Glomerular visceral epithelial cell (primary cell): ENCODE results near the gene MINDY4.

Experiments
- DNase-seq: peaks from one replicate; pipeline ENCODE4 v3.0.0-alpha.2; 2016; ENCODE audit errors: extremely low spot score

Gene MINDY4

GRCh38 chr7:30900803-30901362, 129.7 kb downstream of the MINDY4 start:
- DNase-seq: no peak

DNA sequence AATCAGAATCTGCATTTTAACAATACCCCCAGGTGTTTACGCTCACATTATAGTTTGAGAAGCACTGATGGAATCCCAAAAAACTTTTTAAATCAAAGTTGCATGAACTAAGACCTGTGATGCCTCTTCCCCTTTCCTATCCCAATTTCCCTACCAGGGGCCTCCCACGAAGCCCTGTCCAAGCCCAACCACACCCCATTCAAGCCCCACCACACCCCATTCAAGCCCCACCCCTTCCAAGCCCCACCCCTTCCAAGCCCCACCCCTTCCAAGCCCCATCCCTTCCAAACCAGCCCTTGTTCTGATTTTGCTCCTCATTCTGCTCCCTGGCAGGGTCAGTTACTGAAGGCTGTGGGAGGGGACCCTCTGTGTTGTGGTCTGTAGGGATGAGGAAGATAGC, 130.6 kb downstream of the MINDY4 start:
- DNase-seq: no peak

GRCh38 chr7:30902466-30902865, 131.2 kb downstream of the MINDY4 start:
- DNase-seq: no peak

DNA sequence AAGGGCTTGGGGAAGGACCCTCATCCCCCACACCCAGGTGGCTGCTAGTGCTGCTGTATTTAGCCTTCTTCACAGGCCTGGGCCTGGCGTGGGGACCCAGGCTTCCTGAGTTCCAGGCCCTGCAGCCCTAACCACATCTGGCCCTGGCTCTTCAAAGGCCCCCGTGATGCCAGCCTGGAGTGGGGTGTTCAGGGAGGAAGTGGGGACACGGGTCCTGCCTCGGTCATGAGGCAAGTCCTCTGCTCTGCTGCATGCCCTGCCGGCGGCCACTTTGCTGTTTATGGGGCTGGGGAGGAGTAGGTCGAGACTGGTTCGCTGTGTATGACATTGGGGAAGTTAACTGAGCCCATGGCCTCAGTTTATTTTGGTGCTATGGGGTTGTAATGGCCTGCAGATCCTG, 131.9 kb downstream of the MINDY4 start:
- no peak for DNase-seq

DNA sequence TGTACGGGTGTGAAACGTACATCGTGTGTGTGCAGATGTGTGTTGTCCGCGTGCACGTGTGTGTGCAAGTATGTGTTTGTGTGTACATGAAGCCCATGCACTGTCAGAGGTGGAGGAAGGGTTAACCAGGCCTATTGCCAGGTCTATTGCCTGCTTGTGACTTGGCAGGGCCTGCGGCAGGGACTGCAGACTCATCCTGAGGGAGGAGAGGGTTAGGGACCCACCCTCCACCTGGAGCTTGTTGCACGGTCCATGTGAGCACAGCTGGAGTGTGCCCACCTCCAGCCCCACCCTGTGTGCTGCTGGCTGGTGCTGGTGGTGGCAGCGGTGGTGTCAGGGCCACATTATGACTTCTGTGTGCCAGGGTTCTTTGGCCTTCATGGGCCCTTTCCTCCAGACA, 133.3 kb downstream of the MINDY4 start:
- no peak for DNase-seq

DNA sequence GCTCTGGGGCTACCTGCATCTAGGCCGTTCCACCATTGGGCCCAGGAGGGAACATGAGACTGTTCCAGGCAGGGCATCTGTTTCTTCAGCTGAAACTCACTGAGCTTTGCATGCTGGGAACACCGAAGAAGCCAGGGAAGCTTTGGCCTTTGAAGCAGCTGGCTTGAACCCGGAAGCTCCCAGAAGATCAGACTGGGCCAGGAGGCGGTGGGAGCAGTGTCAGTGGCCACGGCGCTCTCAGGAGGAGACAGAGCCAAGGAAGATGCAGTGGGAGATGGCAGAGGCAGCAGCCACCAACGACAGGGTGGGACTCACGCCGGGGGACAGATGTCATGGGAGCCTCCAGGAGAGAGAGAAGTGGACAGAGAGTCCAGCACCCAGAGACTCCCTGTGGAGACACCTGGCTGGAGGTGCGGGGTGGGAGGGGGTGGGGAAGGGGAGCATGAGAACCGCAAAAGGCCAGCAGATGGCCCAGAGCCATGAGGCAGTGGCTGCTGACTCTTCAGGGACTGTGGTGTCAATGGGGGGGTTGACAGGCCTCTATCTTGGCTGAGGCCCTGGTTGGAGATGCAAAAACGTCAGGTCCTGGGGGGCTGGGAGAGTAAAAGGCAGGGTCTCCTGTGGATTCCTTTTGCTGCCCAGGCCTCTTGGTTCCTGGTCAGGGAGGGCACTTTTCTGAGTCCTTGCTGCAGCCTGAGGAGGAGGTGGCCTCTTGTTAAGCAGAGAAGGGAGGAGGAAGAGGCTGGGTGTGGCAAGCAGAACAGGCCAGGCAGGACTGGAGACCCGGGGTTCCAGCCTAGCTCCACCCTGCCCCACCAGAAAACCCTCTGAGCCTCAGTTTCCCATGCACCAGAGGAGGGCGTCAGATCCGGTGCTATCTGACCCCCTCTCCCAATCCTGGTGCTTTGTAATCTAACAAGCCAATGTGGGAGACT, 134.1 kb downstream of the MINDY4 start:
- DNase-seq: no peak

DNA sequence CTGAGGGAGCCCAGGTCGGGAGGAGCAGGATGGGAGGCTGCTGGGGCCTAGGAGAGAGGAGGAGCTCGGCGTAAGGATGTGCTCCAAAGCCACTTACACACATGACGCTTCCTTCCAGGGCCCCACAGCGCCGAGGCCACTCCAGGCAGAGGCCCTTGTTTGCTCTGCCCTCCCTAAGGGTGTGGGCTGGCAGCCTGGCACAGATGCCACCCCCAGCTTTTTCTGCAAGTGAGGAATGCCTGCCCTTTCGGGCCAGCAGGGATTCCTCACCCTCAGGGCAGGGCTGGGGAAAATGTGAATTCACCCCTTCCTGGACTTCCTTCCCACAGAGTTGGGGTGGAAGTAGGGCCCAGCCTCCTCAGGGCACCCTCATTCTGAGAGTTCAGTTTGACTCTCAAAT, 134.8 kb downstream of the MINDY4 start:
- DNase-seq: no peak

GRCh38 chr7:30906515-30907240, 135.5 kb downstream of the MINDY4 start:
- DNase-seq: no peak

GRCh38 chr7:30907527-30908267, 136.5 kb downstream of the MINDY4 start:
- DNase-seq: no peak

- DNase-seq: no peak
These were observed 137.5 kb downstream of the MINDY4 start for GRCh38 chr7:30908681-30909080.

GRCh38 chr7:30909431-30909830, 138.2 kb downstream of the MINDY4 start:
- no peak for DNase-seq

- DNase-seq: no peak
These were observed 139.3 kb downstream of the MINDY4 start for GRCh38 chr7:30910411-30911073.

DNA sequence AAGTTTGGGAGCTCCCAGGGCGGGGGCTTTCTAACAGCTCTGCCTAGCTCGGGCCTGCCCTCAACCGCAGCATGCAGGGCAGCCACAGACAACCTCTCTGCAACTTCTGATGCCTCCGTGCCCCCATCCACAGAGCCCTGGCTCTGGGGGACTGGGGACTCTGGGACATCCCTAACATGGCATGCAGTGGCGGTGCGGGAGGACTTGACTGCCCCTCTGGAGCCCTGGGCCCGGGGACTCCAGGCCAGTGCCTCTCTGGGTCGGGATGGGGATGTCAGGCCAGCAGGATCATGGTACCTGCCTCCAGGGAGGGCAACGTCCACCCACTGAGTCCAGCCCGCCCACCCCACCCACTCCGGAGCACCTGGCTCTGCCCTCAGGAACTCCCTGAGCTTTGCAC, 139.9 kb downstream of the MINDY4 start:
- no peak for DNase-seq

DNA sequence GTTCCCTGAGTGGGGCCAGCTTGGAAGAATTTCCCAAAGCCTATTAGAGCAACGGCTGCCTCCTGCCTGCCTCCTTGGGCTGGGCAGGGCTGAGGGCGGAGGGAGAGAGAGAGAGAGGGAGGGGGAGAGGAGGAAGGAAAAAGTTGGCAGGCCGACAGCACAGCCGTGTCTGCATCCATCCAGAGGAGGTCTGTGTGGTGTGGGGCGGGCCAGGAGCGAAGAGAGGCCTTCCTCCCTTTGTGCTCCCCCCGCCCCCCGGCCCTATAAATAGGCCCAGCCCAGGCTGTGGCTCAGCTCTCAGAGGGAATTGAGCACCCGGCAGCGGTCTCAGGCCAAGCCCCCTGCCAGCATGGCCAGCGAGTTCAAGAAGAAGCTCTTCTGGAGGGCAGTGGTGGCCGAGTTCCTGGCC, 140.3 kb downstream of the MINDY4 start, which contains the start of gene AQP1:
TSS of gene AQP1 (plus strand) at position 293 of the 409 bp plus-strand sequence. CDS start at position 350, 57 bp downstream.
- DNase-seq: no peak

GRCh38 chr7:30912021-30912730, 141.0 kb downstream of the MINDY4 start:
- no peak for DNase-seq

GRCh38 chr7:30912731-30912985, 141.4 kb downstream of the MINDY4 start:
- DNase-seq: no peak

DNA sequence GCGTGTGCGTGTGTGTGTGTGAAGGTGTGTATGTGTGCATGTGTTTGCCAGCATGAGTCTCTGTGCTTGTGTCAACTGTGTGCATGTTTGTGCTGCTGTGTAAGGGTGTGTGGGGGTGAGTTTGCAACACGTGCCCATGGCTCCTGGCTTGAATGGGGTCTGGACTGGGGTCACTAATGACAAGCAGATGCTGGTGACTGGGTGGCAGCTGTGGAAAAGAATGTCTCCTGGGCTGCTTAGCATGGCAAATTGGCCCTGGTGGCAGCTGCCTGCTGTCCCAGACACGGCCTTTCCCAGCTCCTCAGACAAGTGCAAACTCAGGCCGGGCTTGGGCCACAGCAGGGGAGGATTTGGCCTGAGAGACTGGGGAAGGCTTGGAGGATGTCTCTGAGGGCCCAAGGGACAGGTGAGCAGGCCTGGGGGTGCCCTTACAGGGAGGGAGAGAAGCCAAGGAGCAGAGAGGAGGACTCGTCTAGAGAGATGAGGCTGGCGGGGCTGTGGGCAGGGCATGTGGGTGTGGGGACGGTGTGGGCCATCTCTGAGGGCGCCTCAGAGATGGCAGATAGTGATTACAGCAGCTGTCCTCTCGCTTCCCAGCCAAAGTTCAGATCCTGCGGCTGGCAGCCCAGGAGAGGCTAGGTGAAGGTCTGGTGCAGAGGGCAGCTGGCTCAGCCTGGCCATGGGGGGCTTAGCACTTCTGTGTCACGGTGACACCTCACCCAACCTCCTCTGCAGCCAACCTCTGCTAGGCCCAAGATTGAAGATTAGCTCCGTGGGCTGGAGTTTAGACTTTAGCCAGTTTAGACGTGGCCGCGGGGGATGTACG, 142.0 kb downstream of the MINDY4 start:
- DNase-seq: no peak

DNA sequence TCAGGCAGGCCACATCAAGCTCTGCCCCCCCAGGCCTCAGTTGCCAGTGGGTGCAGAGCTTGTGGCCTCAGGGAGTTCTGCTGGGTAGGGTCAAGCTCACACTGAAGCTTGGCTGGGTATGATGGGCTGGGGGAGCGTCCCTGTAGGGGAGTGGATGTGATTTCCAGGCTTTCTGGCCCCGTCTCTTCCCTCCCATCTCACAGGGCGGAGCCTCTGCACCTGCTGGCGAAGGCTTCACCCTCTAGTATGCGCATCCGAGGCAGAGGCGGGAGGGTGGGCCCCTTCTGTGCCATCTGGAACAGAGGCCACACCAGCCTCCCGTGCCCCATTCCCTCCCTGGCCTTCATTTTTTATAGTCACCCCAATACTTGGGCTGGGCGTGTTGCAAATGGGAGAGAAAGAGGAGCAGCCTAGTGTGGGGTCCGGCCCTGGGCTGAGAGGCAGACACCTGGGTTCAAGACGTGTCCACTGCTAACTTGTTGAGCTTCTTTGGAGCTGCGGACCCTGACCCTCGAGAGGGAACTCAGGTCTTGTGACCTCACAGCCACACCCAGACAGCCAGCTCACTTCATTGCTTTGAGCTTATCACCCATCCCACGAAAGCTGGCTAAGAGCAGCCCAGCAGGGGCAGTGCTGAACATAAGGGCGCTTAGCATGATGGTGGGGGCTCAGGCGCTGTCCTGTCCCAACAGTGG, 142.8 kb downstream of the MINDY4 start:
- no peak for DNase-seq

DNA sequence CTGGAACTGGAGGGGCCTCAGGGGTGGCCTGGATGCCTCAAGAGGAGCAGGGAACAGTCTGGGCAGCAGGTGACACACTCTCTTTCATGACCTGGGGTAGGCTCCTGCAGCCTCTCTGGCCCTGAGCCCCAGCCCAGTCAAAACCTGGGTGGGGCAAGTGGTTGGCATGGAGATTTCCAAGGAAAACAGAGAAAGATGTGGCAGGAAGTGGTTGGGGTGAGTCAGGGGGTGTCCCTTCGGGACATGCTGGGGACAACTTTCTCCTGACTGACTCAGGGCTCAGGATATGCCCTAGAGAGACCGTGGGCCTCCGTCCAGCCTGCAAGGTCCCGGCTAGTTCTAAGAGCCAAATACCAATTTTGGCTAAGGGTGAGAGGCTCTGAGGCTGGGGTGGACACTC, 143.4 kb downstream of the MINDY4 start:
- DNase-seq: peak; percentile 70
